K562 (cell line): ENCODE results near the gene KNSTRN. TPM values are rescaled to one million over a fixed set of nuclear protein-coding genes. Genes with fewer than 3 reads are reported as not detected.
A peak's percentile ranks its signal among the peaks of the same experiment; 100 is the strongest.

Experiments
- ATF2 ChIP-seq: sonication (generic); formaldehyde crosslinking; IDR thresholded peaks from 2 replicates; pipeline ENCODE4 v1.8.1; 2022; ENCODE audit warnings: missing genetic modification reagents
- CBX8 ChIP-seq: fragments of 200-600 bp; sonication (generic); IDR thresholded peaks from 2 replicates; pipeline ENCODE4 v1.6.1; 2012; ENCODE audit warnings: borderline replicate concordance, mixed run types, low read depth, mild to moderate bottlenecking, moderate library complexity, mixed read lengths, low read length, control low read depth, inconsistent platforms; ENCODE audit not compliant: poor library complexity, severe bottlenecking; ENCODE audit errors: extremely low read depth
- CXXC5 ChIP-seq: fragments of 250-450 bp; sonication (Bioruptor Pico); IDR thresholded peaks from 2 replicates; pipeline ENCODE4 v1.8.0; 2022; ENCODE audit warnings: inconsistent platforms, mild to moderate bottlenecking, moderate library complexity
- DNMT1 ChIP-seq: fragments of 450-650 bp; IDR thresholded peaks from 2 replicates; pipeline ENCODE4 v1.6.1; 2016; ENCODE audit warnings: antibody characterized with exemption, mild to moderate bottlenecking
- FIP1L1 ChIP-seq: fragments of 200-400 bp; formaldehyde crosslinking; IDR thresholded peaks from 2 replicates; pipeline ENCODE4 v1.6.1; 2018; ENCODE audit warnings: mild to moderate bottlenecking, low read depth, low read length; ENCODE audit not compliant: poor library complexity, severe bottlenecking
- JUND ChIP-seq, 2 experiments: IDR thresholded peaks; 2 replicates in 1 of 2; 3 replicates in 1 of 2; pipeline ENCODE4 v1.6.1; 2011; ENCODE audit warnings: borderline replicate concordance in 2 of 2, low read depth in 2 of 2, low read length in 2 of 2, improper control_type of control experiment in 1 of 2, missing biosample characterization in 1 of 2, missing genetic modification characterization in 1 of 2, missing genetic modification reagents in 1 of 2
- NR2C1 ChIP-seq, 2 experiments: fragments of 450-650 bp; IDR thresholded peaks; 2 replicates each; pipeline ENCODE4 v1.6.1; 2017; ENCODE audit warnings: mild to moderate bottlenecking in 2 of 2, antibody characterized with exemption in 1 of 2, inconsistent platforms in 1 of 2, missing compliant biosample characterization in 1 of 2, missing genetic modification characterization in 1 of 2
- PCBP2 ChIP-seq: fragments of 200-400 bp; formaldehyde crosslinking; IDR thresholded peaks from 2 replicates; pipeline ENCODE4 v1.6.1; 2018; ENCODE audit warnings: low read length, low read depth, mild to moderate bottlenecking, moderate library complexity; ENCODE audit not compliant: poor library complexity, severe bottlenecking
- POLR2B ChIP-seq: fragments of 450-650 bp; IDR thresholded peaks from 2 replicates; pipeline ENCODE4 v1.6.1; 2018; ENCODE audit warnings: low read depth; ENCODE audit not compliant: partially characterized antibody
- POLR3G ChIP-seq: IDR thresholded peaks from 2 replicates; pipeline ENCODE4 v1.6.1; 2011; ENCODE audit not compliant: insufficient read length, insufficient replicate concordance; ENCODE audit errors: extremely low read depth
- STAT5A ChIP-seq: IDR thresholded peaks from 2 replicates; pipeline ENCODE4 v1.6.1; 2012; ENCODE audit warnings: low read length, inconsistent platforms, borderline replicate concordance
- TAF15 ChIP-seq: fragments of 200-400 bp; formaldehyde crosslinking; IDR thresholded peaks from 2 replicates; pipeline ENCODE4 v1.6.1; 2017; ENCODE audit warnings: mild to moderate bottlenecking, low read depth, low read length, moderate library complexity
- THRB ChIP-seq: fragments of 450-650 bp; formaldehyde crosslinking; conservative IDR thresholded peaks from 2 replicates; pipeline ENCODE4 v1.4.0; 2022; ENCODE audit warnings: mild to moderate bottlenecking, missing genetic modification characterization
- TOE1 ChIP-seq, 2 experiments: fragments of 450-650 bp in 1 of 2; sonication (generic) in 1 of 2; formaldehyde crosslinking in 1 of 2; IDR thresholded peaks; 2 replicates each; pipeline versions ENCODE4 v1.7.1 to v1.8.0; 2016 to 2022; ENCODE audit warnings: borderline replicate concordance in 2 of 2, mild to moderate bottlenecking in 2 of 2, antibody characterized with exemption in 1 of 2, inconsistent platforms in 1 of 2, low read depth in 1 of 2, missing genetic modification reagents in 1 of 2, moderate library complexity in 1 of 2
- XRCC3 ChIP-seq: fragments of 450-650 bp; IDR thresholded peaks from 2 replicates; pipeline ENCODE4 v1.6.1; 2017; ENCODE audit warnings: mild to moderate bottlenecking, moderate library complexity
- ZC3H4 ChIP-seq: sonication (generic); formaldehyde crosslinking; IDR thresholded peaks from 2 replicates; pipeline ENCODE4 v1.9.0; 2021; ENCODE audit warnings: missing genetic modification reagents, borderline replicate concordance
- ZNF124 ChIP-seq: sonication (generic); formaldehyde crosslinking; IDR thresholded peaks from 2 replicates; pipeline ENCODE4 v1.8.1; 2022; ENCODE audit warnings: missing genetic modification reagents
- ZNF518B ChIP-seq: fragments of 250-450 bp; sonication (Bioruptor Pico); IDR thresholded peaks from 2 replicates; pipeline ENCODE4 v1.5.0; 2021; ENCODE audit warnings: mild to moderate bottlenecking, moderate library complexity
- ZNF75A ChIP-seq: fragments of 450-650 bp; formaldehyde crosslinking; IDR thresholded peaks from 2 replicates; pipeline ENCODE4 v1.4.0; 2020; ENCODE audit warnings: mild to moderate bottlenecking
- polyA plus RNA-seq, 8 experiments: library from polyadenylated mRNA; depleted of rRNA in 4 of 8; stranded (reverse) in 5 of 8; unstranded in 3 of 8; fragments of >200 nt; fragmentation: Nextera tagmentation in 2 of 8; fragmentation: Illumina TruSeq in 1 of 8; extraction: Ambion mirVana in 2 of 8; extraction: Trizol in 1 of 8; gene quantifications; 2 replicates each; pipeline versions ENCODE4 v1.2.1 to v1.2.3, GENCODE V29; 2011 to 2014; ENCODE audit warnings: inconsistent platforms in 1 of 8, missing spikeins in 1 of 8
- total RNA-seq, 7 experiments: library from RNA; depleted of rRNA in 6 of 7; stranded (reverse); fragments of >200 nt in 6 of 7; fragmentation: Illumina TruSeq in 2 of 7; extraction: Trizol in 2 of 7; gene quantifications; 2 replicates each; pipeline versions ENCODE4 v1.2.1 to v1.2.3, GENCODE V29; 2011 to 2021; ENCODE audit warnings: low replicate concordance in 1 of 7

KNSTRN gene
- total and polyA plus RNA-seq, 9 of the 15 experiments (the other 6 are each of a cell fraction or from before 2014, with no cell fraction given): 48.7 to 88.2 (median 66.3) TPM

- TF ChIP-seq TOE1 (IDR thresholded peaks at IDR 0.05; ENCODE audit: borderline replicate concordance): no peak
- no peak for TF ChIP-seq TOE1 (CRISPR knock-in tag; IDR thresholded peaks at IDR 0.05; ENCODE audit: borderline replicate concordance, low read depth)
- TF ChIP-seq ZC3H4 (CRISPR knock-in tag): no peak
- TF ChIP-seq NR2C1 (IDR thresholded peaks at IDR 0.05): peak; percentile 86
- peak; percentile 75 for TF ChIP-seq NR2C1 (tag; IDR thresholded peaks at IDR 0.05)
- TF ChIP-seq POLR2B: peak; percentile 58
- no peak for TF ChIP-seq JUND (IDR thresholded peaks at IDR 0.05; ENCODE audit: borderline replicate concordance, low read depth, low read length)
- TF ChIP-seq JUND (tag; IDR thresholded peaks at IDR 0.05; ENCODE audit: borderline replicate concordance, low read depth, low read length): no peak
- TF ChIP-seq ZNF518B: no peak
- TF ChIP-seq POLR3G: no peak
- TF ChIP-seq TAF15: no peak
- TF ChIP-seq DNMT1: no peak
- TF ChIP-seq STAT5A: no peak
- TF ChIP-seq CBX8: no peak
- TF ChIP-seq XRCC3: no peak
- TF ChIP-seq THRB: no peak
- TF ChIP-seq FIP1L1: peak; percentile 49
- no peak for TF ChIP-seq PCBP2
- TF ChIP-seq ZNF124: no peak
- no peak for TF ChIP-seq ATF2
- TF ChIP-seq ZNF75A (CRISPR knock-in tag): no peak
- TF ChIP-seq CXXC5 (CRISPR knock-in tag): peak; percentile 62
Observed at GRCh38 chr15:40382580-40383456, at the start of gene KNSTRN (continued).
